Mesenchymal stem cell (in vitro differentiated cells and primary cell): ENCODE data around the gene IVL.

Experiments used
- DNase-seq: peaks from one replicate; pipeline ENCODE4 v3.0.0-alpha.2; 2013
- H2AFZ ChIP-seq: one replicate; pipeline ENCODE4 v1.6.1; 2013; ENCODE audit warnings: low read depth, mild to moderate bottlenecking, control low read depth, inconsistent platforms, low read length, moderate library complexity
- H2AK5ac ChIP-seq: 2 replicates; pipeline ENCODE4 v1.6.1; 2013; ENCODE audit warnings: low read length, moderate library complexity, mild to moderate bottlenecking, inconsistent platforms; ENCODE audit not compliant: severe bottlenecking
- H2BK120ac ChIP-seq: one replicate; pipeline ENCODE4 v1.6.1; 2013; ENCODE audit warnings: low read depth, mild to moderate bottlenecking, inconsistent platforms, low read length, moderate library complexity
- H2BK12ac ChIP-seq, 2 experiments: one replicate each; pipeline ENCODE4 v1.6.1; 2013; ENCODE audit warnings: inconsistent platforms in 2 of 2, low read length in 2 of 2, mild to moderate bottlenecking in 2 of 2, moderate library complexity in 2 of 2, control low read depth in 1 of 2
- H2BK15ac ChIP-seq: one replicate; pipeline ENCODE4 v1.6.1; 2013; ENCODE audit warnings: mild to moderate bottlenecking, low read depth, inconsistent platforms; ENCODE audit not compliant: poor library complexity, severe bottlenecking
- H2BK5ac ChIP-seq: 2 replicates; pipeline ENCODE4 v1.6.1; 2013; ENCODE audit warnings: low read depth, mild to moderate bottlenecking, low read length, control low read depth, inconsistent platforms; ENCODE audit not compliant: poor library complexity, severe bottlenecking
- H3K14ac ChIP-seq, 2 experiments: one replicate each; pipeline ENCODE4 v1.6.1; 2013; ENCODE audit warnings: inconsistent platforms in 2 of 2, low read length in 2 of 2, control low read depth in 1 of 2, mild to moderate bottlenecking in 1 of 2, moderate library complexity in 1 of 2
- H3K18ac ChIP-seq, 2 experiments: one replicate each; pipeline ENCODE4 v1.6.1; 2013; ENCODE audit warnings: inconsistent platforms in 2 of 2, low read length in 2 of 2, control low read depth in 1 of 2, low read depth in 1 of 2, mild to moderate bottlenecking in 1 of 2
- H3K23ac ChIP-seq, 2 experiments: one replicate each; pipeline ENCODE4 v1.6.1; 2013; ENCODE audit warnings: inconsistent platforms in 2 of 2, low read length in 2 of 2, mild to moderate bottlenecking in 2 of 2, moderate library complexity in 2 of 2, control low read depth in 1 of 2
- H3K27ac ChIP-seq: 2 replicates; pipeline ENCODE4 v1.5.1; 2013; ENCODE audit warnings: mild to moderate bottlenecking, moderate library complexity, low read length, control low read depth, inconsistent platforms; ENCODE audit not compliant: poor library complexity, severe bottlenecking
- H3K27me3 ChIP-seq, 2 experiments: 2 replicates each; pipeline versions ENCODE4 v1.6.1 to v1.7.0; 2013; ENCODE audit warnings: low read length in 2 of 2, mild to moderate bottlenecking in 2 of 2, moderate library complexity in 2 of 2, control low read depth in 1 of 2, inconsistent platforms in 1 of 2; ENCODE audit not compliant: control insufficient read depth in 1 of 2, insufficient read depth in 1 of 2
- H3K36me3 ChIP-seq, 2 experiments: 2 replicates each; pipeline versions ENCODE4 v1.6.1 to v1.7.0; 2013; ENCODE audit warnings: low read length in 2 of 2, control low read depth in 1 of 2, inconsistent platforms in 1 of 2, low read depth in 1 of 2, mild to moderate bottlenecking in 1 of 2; ENCODE audit not compliant: insufficient read depth in 2 of 2, control insufficient read depth in 1 of 2
- H3K4ac ChIP-seq, 2 experiments: one replicate each; pipeline ENCODE4 v1.6.1; 2013; ENCODE audit warnings: inconsistent platforms in 2 of 2, low read length in 2 of 2, mild to moderate bottlenecking in 2 of 2, moderate library complexity in 2 of 2, control low read depth in 1 of 2, low read depth in 1 of 2
- H3K4me1 ChIP-seq: 2 replicates; pipeline ENCODE4 v1.6.1; 2013; ENCODE audit warnings: low read depth, low read length, control low read depth; ENCODE audit not compliant: control insufficient read depth, insufficient read depth
- H3K4me2 ChIP-seq: 2 replicates; pipeline ENCODE4 v1.6.1; 2013; ENCODE audit warnings: low read length, mild to moderate bottlenecking, inconsistent platforms; ENCODE audit not compliant: poor library complexity, severe bottlenecking
- H3K4me3 ChIP-seq, 2 experiments: 2 replicates each; pipeline versions ENCODE4 v1.5.1 to v1.7.0; 2013; ENCODE audit warnings: low read length in 2 of 2, mild to moderate bottlenecking in 2 of 2, control low read depth in 1 of 2, low read depth in 1 of 2; ENCODE audit not compliant: insufficient read depth in 1 of 2
- H3K79me1 ChIP-seq: replicated peaks from 2 replicates; pipeline ENCODE4 v1.6.1; 2013; ENCODE audit warnings: mild to moderate bottlenecking, control low read depth, low read length, inconsistent platforms; ENCODE audit not compliant: poor library complexity, severe bottlenecking
- H3K9ac ChIP-seq: 2 replicates; pipeline ENCODE4 v1.7.0; 2013; ENCODE audit warnings: mild to moderate bottlenecking, low read length, moderate library complexity
- H3K9me3 ChIP-seq: 2 replicates; pipeline ENCODE4 v1.7.0; 2013; ENCODE audit warnings: mild to moderate bottlenecking, low read length; ENCODE audit not compliant: control insufficient read depth
- H4K8ac ChIP-seq: one replicate; pipeline ENCODE4 v1.6.1; 2013; ENCODE audit warnings: inconsistent platforms, mild to moderate bottlenecking, low read length, moderate library complexity
- H4K91ac ChIP-seq: one replicate; pipeline ENCODE4 v1.6.1; 2013; ENCODE audit warnings: mild to moderate bottlenecking, low read length, inconsistent platforms
- WGBS: methylation state at CpG from one replicate; pipeline ENCODE4 v1.1.7; 2013; ENCODE audit warnings: mixed read lengths; 5-methylcytosine and 5-hydroxymethylcytosine counted together

IVL gene

DNA sequence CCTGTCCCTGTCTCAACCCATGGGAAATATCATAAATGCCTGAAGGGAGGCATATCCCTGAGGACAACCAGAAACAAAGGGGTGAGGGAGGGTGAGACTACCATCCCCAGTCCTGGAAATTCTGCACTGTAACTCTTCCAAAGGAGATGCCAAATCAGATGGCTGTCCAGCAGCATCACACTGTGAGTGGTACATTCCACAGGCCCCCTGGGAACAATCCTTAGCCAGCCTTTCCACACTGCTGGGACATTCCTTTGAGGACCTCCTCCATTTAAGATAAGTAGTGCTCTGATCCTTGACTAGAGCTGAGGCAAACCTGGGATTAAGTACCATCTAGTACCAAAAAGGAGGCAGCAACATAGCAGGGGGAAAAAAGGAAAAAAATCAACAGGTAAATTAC, 10.7 kb downstream of the IVL start:
- H4K8ac ChIP-seq: no peak overlapping the region
- no peak overlapping the region for H3K9ac ChIP-seq
- no peak overlapping the region for H2BK5ac ChIP-seq
- H2AK5ac ChIP-seq: no peak overlapping the region
- no peaks in the 10 kb centered on the region for H3K79me1 ChIP-seq
- no peaks in the 10 kb centered on the region for H3K36me3 ChIP-seq
- no peak overlapping the region for H4K91ac ChIP-seq
- no peak for DNase-seq
- no peaks in the 10 kb centered on the region for H3K9me3 ChIP-seq
- no peaks in the 10 kb centered on the region for H3K27me3 ChIP-seq
- H3K4me1 ChIP-seq: no peaks in the 10 kb centered on the region
- H2AFZ ChIP-seq: no peak overlapping the region
- H3K4ac ChIP-seq: no peak overlapping the region
- no peak overlapping the region for H3K4me2 ChIP-seq
- H3K27ac ChIP-seq: no peak overlapping the region
- H3K18ac ChIP-seq: no peak overlapping the region
- no peak overlapping the region for H2BK120ac ChIP-seq
- H3K4me3 ChIP-seq: no peak overlapping the region
- H3K23ac ChIP-seq: no peak overlapping the region
- H2BK15ac ChIP-seq: no peak overlapping the region
- no peak overlapping the region for H2BK12ac ChIP-seq
- H3K14ac ChIP-seq: no peak overlapping the region

DNA sequence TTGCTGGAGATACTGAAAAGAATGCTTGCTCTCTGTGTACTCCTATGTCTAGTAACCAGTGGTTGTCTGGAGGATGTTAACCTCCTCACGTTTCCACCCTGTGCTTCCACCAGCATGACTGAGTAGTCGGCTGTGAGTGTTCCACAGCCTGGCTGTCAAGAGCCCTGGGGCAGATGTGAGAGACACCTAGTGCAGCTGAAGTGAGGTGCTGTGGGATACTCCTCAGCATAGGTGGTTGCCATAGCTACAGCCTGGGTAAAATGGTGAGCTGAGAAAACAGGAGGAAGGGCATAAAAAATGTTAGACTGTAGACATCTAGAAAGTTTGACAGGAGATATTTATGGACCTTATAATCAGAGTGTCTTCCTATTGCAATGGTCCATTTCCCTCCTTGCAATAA, 15.8 kb downstream of the IVL start:
- DNase-seq: no peak
- no peak overlapping the region for H3K18ac ChIP-seq
- H3K4me1 ChIP-seq: no peaks in the 10 kb centered on the region
- WGBS: 86% methylated on average over 2 of the region's 2 CpGs
- no peak overlapping the region for H2AK5ac ChIP-seq
- H2BK15ac ChIP-seq: no peak overlapping the region
- no peaks in the 10 kb centered on the region for H3K27me3 ChIP-seq
- no peaks in the 10 kb centered on the region for H3K9me3 ChIP-seq
- no peak overlapping the region for H4K8ac ChIP-seq
- H2AFZ ChIP-seq: no peak overlapping the region
- H2BK12ac ChIP-seq: no peak overlapping the region
- H3K4ac ChIP-seq: no peak overlapping the region
- H3K4me3 ChIP-seq: no peak overlapping the region
- no peak overlapping the region for H3K27ac ChIP-seq
- H2BK120ac ChIP-seq: no peak overlapping the region
- H3K4me2 ChIP-seq: no peak overlapping the region
- no peak overlapping the region for H4K91ac ChIP-seq
- no peaks in the 10 kb centered on the region for H3K79me1 ChIP-seq
- no peak overlapping the region for H2BK5ac ChIP-seq
- no peak overlapping the region for H3K9ac ChIP-seq
- no peak overlapping the region for H3K23ac ChIP-seq
- no peak overlapping the region for H3K14ac ChIP-seq
- no peaks in the 10 kb centered on the region for H3K36me3 ChIP-seq

- WGBS: 27% methylated on average over 2 of the region's 3 CpGs
- no peak overlapping the region for H2AFZ ChIP-seq
- H3K14ac ChIP-seq: no peak overlapping the region
- H4K91ac ChIP-seq: no peak overlapping the region
- H2BK120ac ChIP-seq: no peak overlapping the region
- no peaks in the 10 kb centered on the region for H3K27me3 ChIP-seq
- H3K4me3 ChIP-seq: no peak overlapping the region
- no peak overlapping the region for H3K4ac ChIP-seq
- no peaks in the 10 kb centered on the region for H3K79me1 ChIP-seq
- no peaks in the 10 kb centered on the region for H3K4me1 ChIP-seq
- no peaks in the 10 kb centered on the region for H3K36me3 ChIP-seq
- H3K27ac ChIP-seq: no peak overlapping the region
- H3K18ac ChIP-seq: no peak overlapping the region
- H2BK12ac ChIP-seq: no peak overlapping the region
- H2BK5ac ChIP-seq: no peak overlapping the region
- no peak overlapping the region for H3K4me2 ChIP-seq
- H2BK15ac ChIP-seq: no peak overlapping the region
- no peak overlapping the region for H3K23ac ChIP-seq
- DNase-seq: no peak
- peak overlapping the region; percentile 23 for H3K9ac ChIP-seq
- H3K9me3 ChIP-seq: no peaks in the 10 kb centered on the region
- H2AK5ac ChIP-seq: no peak overlapping the region
- no peak overlapping the region for H4K8ac ChIP-seq
These were observed 17.7 kb downstream of the IVL start for GRCh38 chr1:152926091-152926490.

- H2BK12ac ChIP-seq: no peak overlapping the region
- H3K9me3 ChIP-seq: no peaks in the 10 kb centered on the region
- no peaks in the 10 kb centered on the region for H3K4me1 ChIP-seq
- no peak overlapping the region for H2BK5ac ChIP-seq
- H2BK15ac ChIP-seq: no peak overlapping the region
- H3K4me2 ChIP-seq: no peak overlapping the region
- H3K23ac ChIP-seq: no peak overlapping the region
- H3K9ac ChIP-seq: no peak overlapping the region
- no peak overlapping the region for H3K4me3 ChIP-seq
- peaks cover 0 to 4% of the 10 kb centered on the region in 2 experiments for H3K27me3 ChIP-seq
- H4K8ac ChIP-seq: no peak overlapping the region
- H3K27ac ChIP-seq: no peak overlapping the region
- no peak overlapping the region for H2AK5ac ChIP-seq
- H3K4ac ChIP-seq: no peak overlapping the region
- no peaks in the 10 kb centered on the region for H3K79me1 ChIP-seq
- H3K36me3 ChIP-seq: no peaks in the 10 kb centered on the region
- no peak overlapping the region for H2BK120ac ChIP-seq
- H3K18ac ChIP-seq: no peak overlapping the region
- WGBS: 82% methylated on average over 2 of the region's 3 CpGs
- H4K91ac ChIP-seq: no peak overlapping the region
- DNase-seq: no peak
- no peak overlapping the region for H2AFZ ChIP-seq
- no peak overlapping the region for H3K14ac ChIP-seq
These were observed 20.3 kb downstream of the IVL start for GRCh38 chr1:152928671-152929070.
